Measurements from ENCODE around the gene CARMIL3. TPM values are rescaled to one million over a fixed set of nuclear protein-coding genes. Genes with fewer than 3 reads are reported as not detected.

The CARMIL3 gene
- total RNA-seq, 1 donor from 2014 or later, result 0.95 TPM

DNA sequence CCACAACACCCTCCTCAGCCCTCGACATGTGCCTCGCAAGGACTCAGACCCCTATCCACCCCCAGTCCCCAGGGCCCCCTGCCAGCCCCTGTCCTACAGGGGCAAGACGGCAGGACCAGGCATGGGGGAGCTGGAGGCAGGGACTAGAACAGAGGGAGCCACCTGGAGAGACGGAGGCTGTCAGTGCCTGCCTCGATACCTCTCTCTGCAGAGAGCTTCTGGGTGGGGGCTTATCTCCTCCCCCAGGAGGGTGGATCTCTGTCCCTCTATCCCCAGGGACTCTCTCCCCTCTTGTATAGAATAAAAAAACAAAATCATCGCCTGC lies 17.6 kb downstream of the CARMIL3 start:
- intact Hi-C loops (cut with DNase I), result no loop called here
- H3K27me3 ChIP-seq (ENCODE audit: low read depth), result no peaks in the 10 kb centered on the region
- no peaks in the 10 kb centered on the region for H3K9me3 ChIP-seq
- ATAC-seq, result no peak
- no peaks in the 10 kb centered on the region for H3K36me3 ChIP-seq
- no peak overlapping the region for H3K27ac ChIP-seq
- no peak overlapping the region for H3K4me3 ChIP-seq
- DNase-seq, result peak; percentile 11
- TF ChIP-seq, protein P1, sequence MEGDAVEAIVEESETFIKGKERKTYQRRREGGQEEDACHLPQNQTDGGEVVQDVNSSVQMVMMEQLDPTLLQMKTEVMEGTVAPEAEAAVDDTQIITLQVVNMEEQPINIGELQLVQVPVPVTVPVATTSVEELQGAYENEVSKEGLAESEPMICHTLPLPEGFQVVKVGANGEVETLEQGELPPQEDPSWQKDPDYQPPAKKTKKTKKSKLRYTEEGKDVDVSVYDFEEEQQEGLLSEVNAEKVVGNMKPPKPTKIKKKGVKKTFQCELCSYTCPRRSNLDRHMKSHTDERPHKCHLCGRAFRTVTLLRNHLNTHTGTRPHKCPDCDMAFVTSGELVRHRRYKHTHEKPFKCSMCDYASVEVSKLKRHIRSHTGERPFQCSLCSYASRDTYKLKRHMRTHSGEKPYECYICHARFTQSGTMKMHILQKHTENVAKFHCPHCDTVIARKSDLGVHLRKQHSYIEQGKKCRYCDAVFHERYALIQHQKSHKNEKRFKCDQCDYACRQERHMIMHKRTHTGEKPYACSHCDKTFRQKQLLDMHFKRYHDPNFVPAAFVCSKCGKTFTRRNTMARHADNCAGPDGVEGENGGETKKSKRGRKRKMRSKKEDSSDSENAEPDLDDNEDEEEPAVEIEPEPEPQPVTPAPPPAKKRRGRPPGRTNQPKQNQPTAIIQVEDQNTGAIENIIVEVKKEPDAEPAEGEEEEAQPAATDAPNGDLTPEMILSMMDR (IDR thresholded peaks at IDR 0.05), result no peak
- no peaks in the 10 kb centered on the region for H3K4me1 ChIP-seq

DNA sequence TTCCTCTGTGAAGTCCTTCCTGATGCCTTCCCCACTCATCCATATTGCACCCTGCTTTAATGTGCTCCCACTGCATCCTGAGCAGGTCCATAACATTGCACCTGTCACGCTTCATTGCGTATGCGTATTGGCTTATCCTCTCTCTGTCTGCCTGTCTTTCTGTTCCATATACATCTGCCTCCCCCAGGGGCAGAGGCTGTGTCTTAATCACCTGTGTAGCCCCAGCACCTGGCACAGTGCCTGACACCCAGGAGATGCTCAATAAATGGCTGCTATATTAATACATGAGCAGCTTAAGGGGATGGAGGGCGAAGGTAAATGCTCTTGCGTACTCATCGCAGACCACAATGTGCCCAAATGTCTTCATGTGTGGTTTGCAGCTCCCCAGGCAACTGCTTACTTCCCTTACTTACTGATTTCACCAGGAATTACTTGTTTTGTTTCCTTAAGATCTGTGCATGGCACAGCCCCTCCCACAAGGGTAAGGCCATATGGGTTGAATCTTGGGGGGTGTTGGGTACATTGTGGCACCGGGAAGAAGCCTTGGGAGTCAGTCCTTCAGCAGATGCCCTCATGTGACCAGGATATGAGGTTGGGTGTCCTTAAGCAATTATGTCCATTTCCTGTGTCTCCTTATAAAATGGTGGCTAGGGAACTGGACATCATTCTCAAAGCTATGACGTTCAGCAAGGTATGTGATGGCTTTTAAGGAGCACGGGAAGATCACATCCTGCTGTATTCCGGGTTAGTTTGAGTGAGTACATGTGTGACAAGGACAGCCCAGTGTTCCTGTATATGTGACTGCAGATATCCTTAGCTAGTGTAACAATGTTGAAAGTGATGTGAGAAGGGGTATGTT lies 18.7 kb downstream of the CARMIL3 start:
- Histone ChIP-seq H3K9me3 (no peaks in the 10 kb centered on the region), H3K4me1 (no peaks in the 10 kb centered on the region), H3K27ac (no peak overlapping the region), H3K36me3 (no peaks in the 10 kb centered on the region), H3K4me3 (no peak overlapping the region), H3K27me3 (ENCODE audit: low read depth) (no peaks in the 10 kb centered on the region)
- no peak for ATAC-seq
- intact Hi-C loops (cut with DNase I), result no loop called here
- TF ChIP-seq, protein P1 (IDR thresholded peaks at IDR 0.05), result no peak
- peak; percentile 35 for DNase-seq

DNA sequence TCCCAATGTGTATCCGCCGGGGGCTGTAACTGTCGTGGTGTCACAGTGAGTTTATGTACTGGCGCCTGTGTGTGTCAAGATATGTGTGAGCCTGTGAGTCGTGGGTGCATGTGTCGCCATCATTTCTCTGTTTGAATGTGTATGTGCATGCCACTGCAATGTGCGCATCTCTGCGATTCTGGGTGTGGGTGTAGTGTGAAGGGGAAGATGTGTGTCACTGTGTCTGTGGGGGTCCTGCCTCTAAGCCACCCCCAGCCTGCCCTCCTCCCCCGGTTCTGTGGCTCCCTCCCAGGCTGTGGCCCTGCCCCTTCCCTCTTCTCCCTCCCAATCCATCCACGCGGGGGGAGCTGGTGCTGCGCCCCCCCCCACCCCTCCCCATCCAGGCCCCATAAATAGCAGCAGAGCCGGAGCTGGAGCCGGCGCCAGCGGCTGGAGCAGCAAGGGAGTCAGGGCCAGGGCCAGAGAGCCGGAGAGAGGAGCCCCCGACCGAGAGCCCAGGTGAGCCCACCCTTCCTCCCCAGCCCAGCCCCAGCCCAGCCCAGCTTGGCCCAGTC lies 19.4 kb downstream of the CARMIL3 start, which contains the start of gene CPNE6:
CPNE6 (plus strand) TSS at position 419 of the 554 bp plus-strand sequence. CDS start 1,375 bp downstream, outside the sequence.
- DNase-seq (peak; percentile 42), ATAC-seq (no peak)
- intact Hi-C loops (cut with DNase I), result no loop called here
- TF ChIP-seq, protein P1 (IDR thresholded peaks at IDR 0.05), result no peak
- no peak within 1 kb of the TSS for H3K27ac ChIP-seq
- no peak within 1 kb of the TSS for H3K4me3 ChIP-seq
- H3K9me3 ChIP-seq, result no peaks in the 10 kb centered on the region
- no peaks in the 10 kb centered on the region for H3K27me3 ChIP-seq (ENCODE audit: low read depth)
- H3K4me1 ChIP-seq, result no peaks in the 10 kb centered on the region
- no peaks in the 10 kb centered on the region for H3K36me3 ChIP-seq

DNA sequence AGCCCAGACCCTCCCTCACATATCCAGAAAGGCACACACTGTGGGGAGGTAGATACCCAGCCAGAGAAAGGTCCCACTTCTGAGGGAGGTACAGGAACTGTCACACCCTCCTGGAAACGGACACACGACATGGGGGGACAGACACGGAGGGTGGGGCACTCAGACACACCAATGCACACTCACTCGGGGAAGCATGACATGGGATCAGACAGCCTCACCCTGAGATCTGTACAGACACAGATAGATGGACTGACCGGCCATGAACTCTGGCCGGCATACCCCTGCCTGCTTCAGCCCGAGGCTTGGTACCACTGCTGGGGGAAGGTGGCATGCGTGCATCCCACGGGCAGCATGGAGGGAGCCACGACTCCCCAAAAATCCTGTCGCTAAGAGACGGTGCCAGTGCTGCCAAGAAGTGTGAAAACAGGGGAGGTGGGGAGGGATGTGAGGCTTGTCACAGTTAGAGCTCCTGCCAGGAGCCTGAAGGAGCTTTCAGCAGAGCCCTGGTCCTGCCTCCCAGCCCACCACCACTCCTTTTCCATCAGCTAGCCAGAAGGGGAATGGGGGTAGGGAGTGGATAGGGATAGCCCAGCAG lies 20.1 kb downstream of the CARMIL3 start:
- TF ChIP-seq, protein P1 (IDR thresholded peaks at IDR 0.05), result no peak
- Histone ChIP-seq H3K9me3 (no peaks in the 10 kb centered on the region), H3K4me1 (no peaks in the 10 kb centered on the region), H3K4me3 (no peak overlapping the region), H3K27me3 (ENCODE audit: low read depth) (no peaks in the 10 kb centered on the region), H3K27ac (no peak overlapping the region), H3K36me3 (no peaks in the 10 kb centered on the region)
- peak; percentile 19 for DNase-seq
- ATAC-seq, result no peak
- intact Hi-C loops (cut with DNase I), result no loop called here

DNA sequence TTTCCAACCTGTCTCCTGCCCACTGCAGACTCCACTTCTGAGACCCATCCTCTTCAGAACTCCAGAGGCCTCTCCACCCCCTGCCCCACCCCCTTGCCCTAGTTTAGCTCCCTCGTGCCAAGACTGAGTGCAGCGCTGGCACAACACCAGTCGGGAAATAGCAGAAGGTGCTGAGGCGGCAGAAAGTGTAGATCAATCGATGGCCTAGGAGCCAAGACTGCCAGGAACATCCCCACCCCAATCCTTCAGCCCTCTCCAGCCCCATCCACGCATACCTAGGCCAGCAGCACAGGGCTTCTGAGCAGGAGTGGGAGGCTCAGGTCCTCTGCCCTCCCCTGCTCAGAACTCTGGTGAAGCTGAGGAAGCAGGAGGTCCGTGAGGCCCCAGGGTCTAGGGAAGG lies 20.6 kb downstream of the CARMIL3 start:
- DNase-seq (peak; percentile 34), ATAC-seq (peak in 1 of 2 donors; percentile 6)
- Histone ChIP-seq H3K4me3 (no peak overlapping the region), H3K36me3 (no peaks in the 10 kb centered on the region), H3K27ac (no peak overlapping the region), H3K27me3 (ENCODE audit: low read depth) (no peaks in the 10 kb centered on the region), H3K4me1 (no peaks in the 10 kb centered on the region), H3K9me3 (no peaks in the 10 kb centered on the region)
- intact Hi-C loops (cut with DNase I), result no loop called here
- TF ChIP-seq, protein P1 (IDR thresholded peaks at IDR 0.05), result no peak

Data from lower lobe of right lung (tissue), 2 donors.